ENCODE results near the gene EZR.

- no peak for TF ChIP-seq CTCF (IDR thresholded peaks at IDR 0.05)
- no peak for TF ChIP-seq POLR2A (IDR thresholded peaks at IDR 0.05)
These were observed 49.9 kb downstream of the EZR start for GRCh38 chr6:158769234-158769770.

Data from esophagus squamous epithelium (tissue), 4 donors.